ENCODE data around the gene DNAJC21.

DNA sequence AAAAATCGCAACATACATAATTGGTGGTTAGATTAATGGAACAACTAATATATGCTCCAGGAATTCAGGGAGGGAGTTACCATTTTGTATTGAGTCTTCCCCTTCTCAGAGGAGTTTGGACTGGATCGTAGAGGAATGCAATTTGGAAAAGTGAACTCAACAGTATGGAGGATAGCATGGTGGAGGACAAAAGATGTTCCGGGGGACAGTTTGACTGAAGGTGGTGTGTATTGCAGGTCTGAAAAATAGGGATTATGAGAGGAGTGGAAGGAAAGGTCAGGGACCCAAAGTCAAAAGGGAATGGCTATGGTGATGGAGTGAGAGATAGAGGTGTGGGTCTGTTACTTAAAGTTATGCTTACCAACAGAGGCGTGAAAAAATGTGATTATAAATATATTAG is 1.5 kb downstream of the DNAJC21 start:
- TF ChIP-seq, protein P1, sequence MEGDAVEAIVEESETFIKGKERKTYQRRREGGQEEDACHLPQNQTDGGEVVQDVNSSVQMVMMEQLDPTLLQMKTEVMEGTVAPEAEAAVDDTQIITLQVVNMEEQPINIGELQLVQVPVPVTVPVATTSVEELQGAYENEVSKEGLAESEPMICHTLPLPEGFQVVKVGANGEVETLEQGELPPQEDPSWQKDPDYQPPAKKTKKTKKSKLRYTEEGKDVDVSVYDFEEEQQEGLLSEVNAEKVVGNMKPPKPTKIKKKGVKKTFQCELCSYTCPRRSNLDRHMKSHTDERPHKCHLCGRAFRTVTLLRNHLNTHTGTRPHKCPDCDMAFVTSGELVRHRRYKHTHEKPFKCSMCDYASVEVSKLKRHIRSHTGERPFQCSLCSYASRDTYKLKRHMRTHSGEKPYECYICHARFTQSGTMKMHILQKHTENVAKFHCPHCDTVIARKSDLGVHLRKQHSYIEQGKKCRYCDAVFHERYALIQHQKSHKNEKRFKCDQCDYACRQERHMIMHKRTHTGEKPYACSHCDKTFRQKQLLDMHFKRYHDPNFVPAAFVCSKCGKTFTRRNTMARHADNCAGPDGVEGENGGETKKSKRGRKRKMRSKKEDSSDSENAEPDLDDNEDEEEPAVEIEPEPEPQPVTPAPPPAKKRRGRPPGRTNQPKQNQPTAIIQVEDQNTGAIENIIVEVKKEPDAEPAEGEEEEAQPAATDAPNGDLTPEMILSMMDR (IDR thresholded peaks at IDR 0.05 in 8 of 11, conservative IDR thresholded peaks at IDR 0.05 in 3 of 11): no peak
- TF ChIP-seq POLR2AphosphoS5 (IDR thresholded peaks at IDR 0.05) (no peak), POLR2A (IDR thresholded peaks at IDR 0.05) (no peak)
